ENCODE data around the gene OR8K1.

- no peak for TF ChIP-seq CTCF (IDR thresholded peaks at IDR 0.05)
- TF ChIP-seq POLR2A (IDR thresholded peaks at IDR 0.05), result no peak
Measured at GRCh38 chr11:56307836-56308235, 38.0 kb upstream of the OR8K1 start.
